Heart right ventricle (tissue), 16 donors: ENCODE results near the gene UGDH. TPM values are rescaled to one million over a fixed set of nuclear protein-coding genes. Genes with fewer than 3 reads are reported as not detected.

Experiments
- ATAC-seq, 8 donors: fragments of 200-7000 bp; cut with Tn5 transposase; one replicate each; pipeline ENCODE4 v1.9.1; 2020; ENCODE audit warnings: mild to moderate bottlenecking in 8 of 8, moderate library complexity in 8 of 8, moderate number of reproducible peaks in 1 of 8
- DNase-seq, 2 donors: peaks; one replicate each; pipeline ENCODE4 v3.0.0-alpha.2; 2020
- H3K27ac ChIP-seq, 10 donors: fragments of 200-600 bp; sonication (generic) in 2 of 10; one replicate each; pipeline versions ENCODE4 v1.5.0 to v1.8.0; 2020 to 2022; ENCODE audit warnings: mild to moderate bottlenecking in 3 of 10
- H3K27me3 ChIP-seq, 7 donors: fragments of 200-600 bp; one replicate each; pipeline ENCODE4 v1.8.0; 2021 to 2022; ENCODE audit warnings: mild to moderate bottlenecking in 2 of 7
- H3K36me3 ChIP-seq, 9 donors: fragments of 200-600 bp; sonication (generic) in 1 of 9; one replicate each; pipeline versions ENCODE4 v1.5.0 to v1.8.0; 2020 to 2022; ENCODE audit warnings: mild to moderate bottlenecking in 2 of 9
- H3K4me1 ChIP-seq, 9 donors: fragments of 200-600 bp; sonication (generic) in 1 of 9; one replicate each; pipeline versions ENCODE4 v1.5.0 to v1.8.0; 2020 to 2022; ENCODE audit warnings: mild to moderate bottlenecking in 4 of 9
- H3K4me3 ChIP-seq, 10 donors: fragments of 200-600 bp; sonication (generic) in 2 of 10; one replicate each; pipeline versions ENCODE4 v1.5.0 to v1.8.0; 2020 to 2022; ENCODE audit warnings: mild to moderate bottlenecking in 7 of 10, moderate library complexity in 2 of 10
- H3K9me3 ChIP-seq, 11 donors: fragments of 200-600 bp in 10 of 11; sonication (generic) in 2 of 11; one replicate each; pipeline versions ENCODE4 v1.5.0 to v1.8.0; 2013 to 2022; ENCODE audit warnings: mild to moderate bottlenecking in 2 of 11, control low read depth in 1 of 11, moderate library complexity in 1 of 11
- CTCF ChIP-seq, 9 donors: fragments of 200-600 bp; sonication (generic) in 2 of 9; IDR thresholded peaks; one replicate each; pipeline versions ENCODE4 v1.5.0 to v1.8.0; 2021 to 2022; ENCODE audit warnings: antibody characterized with exemption in 9 of 9, mild to moderate bottlenecking in 5 of 9, moderate library complexity in 1 of 9
- WGBS, 2 donors: extraction: QIAGEN DNeasy Blood & Tissue Kit; methylation state at CpG; one replicate each; pipeline ENCODE4 v1.1.7; 2013; ENCODE audit warnings: inconsistent platforms in 1 of 2; 5-methylcytosine and 5-hydroxymethylcytosine counted together
- intact Hi-C, 10 donors: fragments of 100-400 bp; cut with DNase I; formaldehyde crosslinking; loops; one replicate each; pipeline versions ENCODE4 v1.11.1 to v1.14.2; 2022
- polyA plus RNA-seq, 2 donors: library from polyadenylated mRNA; stranded (reverse); fragments of 200-250 nt; gene quantifications; one replicate each; pipeline ENCODE4 v1.2.3, GENCODE V29; 2013
- total RNA-seq, 10 donors: library from RNA; stranded (reverse); fragmentation: NEBNext Ultra II Directional in 3 of 10; extraction: Animal tissue kit (Norgen Biotek cat#: 25700) in 3 of 10; gene quantifications; one replicate each; pipeline versions ENCODE4 v1.2.1 to v1.2.4, GENCODE V29; 2021 to 2023
- donor health status: Arrhythmogenic right ventricular cardiomyopathy.
- donor health status: ischemic (EF 13 %, LVEDD 7.1; RV severe dilation, severe dysfunction).
- donor health status: healthy with polysubstance abuse.
- donor health status: DM: no; HTN: yes; CAD: no.
- donor health status: DM: no; HTN: no; CAD: no.
- donor health status: ischemic (EF 25% LVEDD 6.9; RV normal size, moderate dysfunction).
- donor health status: ischemic (EF 25% LVEDD 5.7; RV mildly dilated, moderate dysfunction).
- donor health status: healthy.
- donor health status: DM: yes; HTN: yes; CAD: no.
- donor health status: Ischemic cardiomyopathy.
- donor health status: ischemic (EF 35%, LVEDD 5.7; RV mildly dilated, moderate dysfunction).
- donor health status: nonischemic (EF 11% LVEDD 7.7; RV severe dilation, severe dysfunction).
- donor health status: DM: yes; HTN: yes; CAD: no.
- donor health status: PGD.
- donor health status: ischemic (EF 29% LVEDD 5.4; RV normal size, mild dysfunction).
- donor health status: nonischemic (EF 23%, LVEDD 6.1; RV moderate dilation, normal function).

Gene UGDH
- total and polyA plus RNA-seq, 12 donors = 3.1 to 27.3 (median 11.8) TPM

- H3K4me1 ChIP-seq = peaks cover 0 to 9% (median 0%) of the 10 kb centered on the region in 9 donors
- H3K9me3 ChIP-seq = no peaks in the 10 kb centered on the region
- TF ChIP-seq CTCF (IDR thresholded peaks at IDR 0.05) = no peak
- DNase-seq = no peak
- WGBS, 2 donors = 96 to 99% methylated on average over 5 of the region's 5 CpGs
- intact Hi-C loops = no loop called here
- H3K36me3 ChIP-seq = peaks cover 0 to 41% (median 10%) of the 10 kb centered on the region in 9 donors
- H3K27me3 ChIP-seq = no peaks in the 10 kb centered on the region
- no peak overlapping the region for H3K4me3 ChIP-seq
- no peak overlapping the region for H3K27ac ChIP-seq
- ATAC-seq = no peak
These were observed 35.6 kb upstream of the UGDH start for GRCh38 chr4:39562792-39563191.

- Histone ChIP-seq H3K27me3 (no peaks in the 10 kb centered on the region), H3K4me1 (peaks cover 0 to 9% (median 0%) of the 10 kb centered on the region in 9 donors), H3K36me3 (peaks cover 0 to 51% (median 7%) of the 10 kb centered on the region in 9 donors), H3K27ac (peak overlapping the region in 1 of 10 donors; percentile 28), H3K4me3 (no peak overlapping the region), H3K9me3 (no peaks in the 10 kb centered on the region)
- TF ChIP-seq CTCF (IDR thresholded peaks at IDR 0.05) = no peak
- ATAC-seq (no peak), DNase-seq (no peak)
- WGBS, 2 donors = 90 to 92% methylated on average over 9 of the region's 9 CpGs
- intact Hi-C loops = no loop called here
These were observed 32.4 kb upstream of the UGDH start for GRCh38 chr4:39559626-39560025.

DNA sequence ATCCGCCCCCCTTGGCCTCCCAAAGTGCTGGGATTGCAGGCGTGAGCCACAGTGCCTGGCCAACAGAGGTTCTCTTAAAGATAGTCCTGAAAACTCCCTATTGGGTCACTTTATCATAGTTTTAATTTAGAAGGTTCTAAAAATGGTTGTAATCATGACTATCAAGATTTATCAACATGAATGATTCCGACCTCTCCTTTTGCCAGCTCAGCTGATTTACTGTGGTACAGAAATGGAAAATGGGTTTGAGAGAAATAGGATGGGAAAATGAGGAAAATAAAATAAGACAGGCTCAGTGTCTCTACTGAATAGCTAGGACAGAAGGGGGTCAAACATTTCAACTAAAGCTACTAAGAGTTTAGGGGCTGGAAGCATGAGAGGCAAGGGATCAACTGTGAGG lies 28.2 kb upstream of the UGDH start:
- Histone ChIP-seq H3K4me1 (peaks cover 0 to 9% (median 0%) of the 10 kb centered on the region in 9 donors), H3K27me3 (no peaks in the 10 kb centered on the region), H3K36me3 (peaks cover 0 to 78% (median 14%) of the 10 kb centered on the region in 9 donors), H3K4me3 (no peak overlapping the region), H3K27ac (no peak overlapping the region), H3K9me3 (no peaks in the 10 kb centered on the region)
- DNase-seq = no peak
- WGBS, 2 donors = 97 to 100% methylated on average over 3 of the region's 3 CpGs
- TF ChIP-seq CTCF (IDR thresholded peaks at IDR 0.05) = no peak
- no peak for ATAC-seq
- intact Hi-C loops = no loop called here

- H3K36me3 ChIP-seq = peaks cover 0 to 55% (median 5%) of the 10 kb centered on the region in 9 donors
- H3K4me3 ChIP-seq = no peak overlapping the region
- DNase-seq (no peak), ATAC-seq (no peak)
- no peaks in the 10 kb centered on the region for H3K27me3 ChIP-seq
- no peaks in the 10 kb centered on the region for H3K9me3 ChIP-seq
- WGBS, 2 donors = 97% methylated on average over 3 of the region's 3 CpGs
- TF ChIP-seq CTCF (IDR thresholded peaks at IDR 0.05) = no peak
- intact Hi-C loops = no loop called here
- H3K4me1 ChIP-seq = no peaks in the 10 kb centered on the region
- no peak overlapping the region for H3K27ac ChIP-seq
These were observed 21.3 kb upstream of the UGDH start for GRCh38 chr4:39548425-39549067.
